Stimulated activated CD4-positive, alpha-beta T cell treated with anti-CD3 and anti-CD28 coated beads, Interleukin-2, amount 100 ng/mL, for 4 hours (primary cell): ENCODE measurements around the gene RMND1.
"Not testable (repeated sequence)": the region's sequence is repeated elsewhere in the genome, so short reads cannot be mapped to it uniquely, and the experiment has no call there.

ENCODE experiments used
- DNase-seq: peaks from one replicate; pipeline ENCODE4 v3.0.0-alpha.2; 2020; ENCODE audit warnings: low read depth

Gene RMND1

GRCh38 chr6:151451950-151452749 is at the start of gene RMND1:
Gene RMND1 (minus strand): TSS chr6:151452126. CDS start chr6:151445811, 6,315 bp downstream.
- peak; percentile 99 for DNase-seq

GRCh38 chr6:151499551-151499950 is 47.6 kb upstream of the RMND1 start:
- DNase-seq: no peak

- DNase-seq: no peak
Measured at GRCh38 chr6:151498327-151498726, 46.4 kb upstream of the RMND1 start.

- DNase-seq: no peak
Measured at GRCh38 chr6:151497905-151498304, 46.0 kb upstream of the RMND1 start.

- no peak for DNase-seq
Measured at GRCh38 chr6:151495380-151495779, 43.5 kb upstream of the RMND1 start.

GRCh38 chr6:151494936-151495320 is 43.0 kb upstream of the RMND1 start:
- no peak for DNase-seq

- DNase-seq: no peak
Measured at GRCh38 chr6:151494235-151494935, 42.5 kb upstream of the RMND1 start.

- no peak for DNase-seq
Measured at GRCh38 chr6:151493804-151494234, 41.9 kb upstream of the RMND1 start, which contains the start of gene CCDC170. Gene CCDC170 (plus strand): TSS chr6:151494017. CDS start chr6:151494129, 112 bp downstream.

- no peak for DNase-seq
Measured at GRCh38 chr6:151493161-151493803, 41.4 kb upstream of the RMND1 start.

GRCh38 chr6:151490996-151491395 is 39.1 kb upstream of the RMND1 start:
- no peak for DNase-seq

GRCh38 chr6:151488226-151488625 is 36.3 kb upstream of the RMND1 start:
- no peak for DNase-seq

GRCh38 chr6:151483994-151484393 is 32.1 kb upstream of the RMND1 start:
- no peak for DNase-seq

GRCh38 chr6:151482290-151482689 is 30.4 kb upstream of the RMND1 start:
- DNase-seq: no peak

- no peak for DNase-seq
Measured at GRCh38 chr6:151481786-151482185, 29.9 kb upstream of the RMND1 start.

GRCh38 chr6:151478670-151479069 is 26.7 kb upstream of the RMND1 start:
- no peak for DNase-seq

GRCh38 chr6:151477726-151478125 is 25.8 kb upstream of the RMND1 start:
- DNase-seq: no peak

GRCh38 chr6:151475653-151476523 is 24.0 kb upstream of the RMND1 start:
- DNase-seq: peak; percentile 30

- DNase-seq: no peak
Measured at GRCh38 chr6:151464702-151465101, 12.8 kb upstream of the RMND1 start.

- no peak for DNase-seq
Measured at GRCh38 chr6:151461673-151462072, 9.7 kb upstream of the RMND1 start.

GRCh38 chr6:151455751-151456398 is 3.9 kb upstream of the RMND1 start:
- DNase-seq: not testable (repeated sequence)

- no peak for DNase-seq
Measured at GRCh38 chr6:151452750-151453427, 963 bp upstream of the RMND1 start.
